ENCODE measurements around the gene MPZL2.

The MPZL2 gene

DNA sequence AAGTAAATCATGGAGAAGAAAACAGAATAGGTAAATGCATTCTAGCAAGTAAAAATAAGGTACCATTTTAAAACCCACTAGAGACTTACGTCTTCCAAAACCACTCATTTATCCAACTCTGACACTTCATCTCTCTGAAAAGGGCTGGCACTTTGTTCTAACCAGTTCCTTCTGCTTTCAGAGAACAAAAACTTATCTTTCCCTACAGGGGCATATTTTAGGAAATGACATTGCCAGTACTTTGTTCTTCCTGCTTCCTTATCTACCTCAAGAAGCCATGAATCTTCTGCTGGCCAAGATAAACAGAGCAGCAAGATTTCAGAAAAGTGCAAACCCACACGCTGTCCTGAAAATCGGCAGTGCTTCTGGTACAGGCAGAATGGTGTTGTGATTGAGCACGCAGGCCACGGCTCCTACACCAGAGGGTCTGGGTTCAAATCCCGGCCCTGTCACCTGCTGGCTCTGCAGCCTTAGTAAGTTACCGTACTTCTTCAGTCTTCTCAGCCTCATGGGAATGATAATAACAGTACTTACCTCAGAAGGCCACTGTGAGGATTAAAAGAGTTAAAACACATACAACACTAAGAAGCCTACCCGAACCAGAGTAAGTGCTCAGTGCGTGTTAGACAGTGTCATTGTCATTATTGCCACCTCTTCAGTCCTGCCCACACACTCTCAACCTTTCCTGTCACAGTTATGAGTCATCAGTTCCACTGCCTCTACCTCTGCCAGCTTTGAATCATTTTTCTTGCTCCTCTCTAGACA is 22.9 kb downstream of the MPZL2 start:
- peak; percentile 35 for DNase-seq

DNA sequence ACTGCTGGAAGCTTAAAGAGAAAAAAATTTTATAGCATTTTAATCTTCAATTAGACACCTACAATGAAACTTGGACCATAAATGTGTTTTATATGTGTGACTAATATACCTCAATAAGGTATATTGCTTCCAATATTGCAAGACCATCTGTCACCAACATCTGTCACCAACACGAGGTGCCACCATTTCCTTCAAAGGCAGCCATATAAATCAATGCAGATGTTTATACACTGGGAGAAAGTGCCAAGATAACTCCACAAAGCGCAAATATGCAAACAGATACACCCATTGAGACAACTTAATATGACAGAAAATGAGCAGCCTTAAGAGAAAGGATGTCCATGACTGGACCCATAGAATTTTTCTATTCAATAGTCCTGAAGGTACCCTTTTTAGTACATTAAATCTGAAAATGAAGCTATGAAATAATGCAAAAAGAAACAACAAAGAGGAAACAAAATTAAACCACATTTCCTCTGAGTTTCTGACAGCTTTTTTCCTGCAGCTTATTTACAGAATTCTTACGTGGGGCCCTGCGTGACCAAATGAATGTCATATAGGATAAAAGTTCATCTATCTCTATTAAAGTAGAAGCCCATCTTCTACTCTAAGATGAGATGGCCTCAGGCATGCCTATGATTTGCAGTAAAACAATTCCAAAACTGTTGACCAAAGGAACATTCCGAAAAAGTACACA is 24.4 kb downstream of the MPZL2 start:
- no peak for DNase-seq

DNA sequence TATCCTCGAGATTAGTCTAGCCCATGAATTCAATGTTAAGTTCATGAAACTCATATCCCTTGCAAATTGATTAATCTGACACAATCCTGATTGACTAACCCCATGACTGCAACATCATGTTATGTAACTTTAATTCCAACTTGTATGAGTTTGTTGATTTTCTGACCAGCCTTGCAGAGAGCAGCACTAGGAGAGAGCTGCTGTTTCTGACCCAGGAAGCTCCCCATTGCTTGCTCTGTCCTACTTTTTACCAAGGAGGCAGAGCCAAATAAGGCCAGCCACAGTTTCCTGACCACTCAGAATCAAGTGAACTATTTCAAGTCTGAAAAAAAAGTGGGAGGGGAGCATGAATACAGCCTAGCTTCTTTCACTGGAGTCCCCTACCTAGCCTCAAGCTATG is 25.2 kb downstream of the MPZL2 start:
- DNase-seq: no peak

DNA sequence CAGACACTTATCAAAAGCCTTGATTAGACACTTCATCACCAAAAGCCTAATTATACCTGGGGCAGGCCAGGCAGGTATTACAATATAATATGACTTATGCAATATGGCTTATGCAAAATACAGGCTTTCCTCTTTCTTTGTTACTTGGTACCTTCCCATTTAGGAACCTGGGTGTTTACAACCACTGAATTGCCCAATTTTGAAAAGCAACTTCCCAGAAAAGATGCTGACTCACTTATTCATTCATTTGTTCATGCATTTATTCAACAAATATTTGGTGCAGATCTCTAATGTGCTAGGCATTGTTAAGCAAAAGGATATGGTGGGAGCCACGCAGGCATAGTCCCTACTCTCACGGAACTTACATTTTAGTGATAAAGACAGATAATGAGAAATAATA is 25.7 kb downstream of the MPZL2 start:
- no peak for DNase-seq

DNA sequence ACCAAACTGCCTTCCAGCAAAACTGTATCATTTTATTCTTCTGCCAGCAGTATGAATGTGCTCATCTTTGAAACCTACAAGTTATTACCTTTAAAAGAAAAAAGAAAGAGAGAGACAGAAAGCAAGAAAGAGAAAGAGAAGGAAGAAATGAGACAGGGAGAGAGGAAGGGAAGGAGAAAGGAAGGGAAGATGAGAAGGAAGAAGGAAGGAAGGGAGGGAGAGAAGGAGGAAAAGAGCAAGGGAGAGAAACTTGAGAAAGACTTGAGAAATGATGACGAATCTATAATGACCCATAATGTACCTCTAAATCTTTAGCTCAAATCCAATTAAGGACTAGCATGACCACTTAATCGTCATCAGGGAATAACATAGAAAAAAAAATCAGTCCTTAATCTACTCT is 27.9 kb downstream of the MPZL2 start:
- DNase-seq: no peak

DNA sequence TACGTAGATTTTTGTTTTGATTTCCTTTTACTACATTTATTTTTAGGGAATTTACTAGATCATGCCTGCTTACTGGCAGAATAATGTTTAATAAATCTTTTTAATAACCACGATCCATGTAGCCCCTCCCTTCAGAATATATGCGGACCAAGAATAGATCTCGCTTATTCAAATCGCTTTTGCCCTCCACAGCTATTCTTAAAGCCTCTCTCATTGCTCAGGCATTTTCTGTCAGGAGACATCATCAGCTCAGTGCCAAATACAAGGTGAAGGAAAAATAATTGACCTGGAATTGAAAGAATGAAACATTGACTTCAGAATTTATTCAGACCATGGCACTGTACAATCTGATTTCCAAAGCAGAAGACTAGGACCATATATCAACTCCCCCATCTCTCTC is 29.3 kb downstream of the MPZL2 start:
- no peak for DNase-seq

DNA sequence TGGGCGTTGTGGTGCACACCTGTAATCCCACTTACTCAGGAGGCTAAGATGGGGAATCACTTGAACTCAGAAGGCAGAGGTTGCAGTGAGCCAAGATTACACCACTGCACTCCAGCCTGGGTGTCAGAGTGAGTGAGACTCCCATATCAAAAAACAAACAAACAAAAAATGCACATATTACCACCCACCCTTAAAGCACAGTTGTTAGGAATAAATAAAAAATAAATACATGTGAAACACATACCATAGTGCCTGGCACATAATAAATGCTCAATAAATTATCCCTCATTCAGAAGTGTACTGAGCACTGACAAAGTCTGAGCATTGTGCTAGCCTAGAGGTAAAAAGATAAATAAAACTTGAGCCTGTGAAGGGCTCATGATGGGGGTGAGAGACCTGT is 30.2 kb downstream of the MPZL2 start:
- DNase-seq: no peak

DNA sequence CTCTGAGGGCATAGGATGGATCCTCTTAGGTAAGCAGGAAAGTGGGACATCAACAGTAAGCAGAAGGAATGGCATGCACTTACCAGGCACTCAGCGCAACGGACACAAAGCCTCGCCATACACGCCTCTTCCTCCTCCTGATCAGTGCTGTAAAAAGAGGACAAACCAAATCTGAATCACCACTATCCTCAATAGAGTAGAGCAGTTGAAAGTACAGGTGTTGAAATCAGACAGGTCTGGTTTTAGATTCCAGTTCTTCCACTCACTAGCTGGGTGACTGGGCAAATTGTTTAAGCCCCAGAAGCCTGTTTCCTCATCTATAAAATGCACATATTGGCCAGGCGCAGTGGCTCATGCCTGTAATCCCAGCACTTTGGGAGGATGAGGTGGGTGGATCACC is 30.7 kb downstream of the MPZL2 start:
- no peak for DNase-seq

DNA sequence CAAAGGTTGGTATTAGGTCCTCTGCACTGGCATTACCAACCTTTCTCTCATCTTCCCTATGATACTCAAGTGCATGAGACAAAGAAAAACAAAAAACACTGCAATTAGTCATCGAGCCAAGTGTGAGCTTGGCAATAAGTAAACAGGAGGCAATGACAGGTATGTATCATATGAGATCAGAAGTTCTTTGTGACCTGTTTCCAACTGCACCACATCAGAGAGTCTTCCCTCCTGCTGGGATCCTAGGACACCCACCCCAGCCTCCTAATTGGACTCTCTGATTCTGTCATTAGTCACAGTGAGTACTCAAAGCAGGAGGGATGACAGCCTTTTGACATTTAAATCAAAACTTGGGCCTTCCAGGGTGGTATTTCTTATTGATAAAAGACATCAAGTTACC is 31.4 kb downstream of the MPZL2 start:
- no peak for DNase-seq

DNA sequence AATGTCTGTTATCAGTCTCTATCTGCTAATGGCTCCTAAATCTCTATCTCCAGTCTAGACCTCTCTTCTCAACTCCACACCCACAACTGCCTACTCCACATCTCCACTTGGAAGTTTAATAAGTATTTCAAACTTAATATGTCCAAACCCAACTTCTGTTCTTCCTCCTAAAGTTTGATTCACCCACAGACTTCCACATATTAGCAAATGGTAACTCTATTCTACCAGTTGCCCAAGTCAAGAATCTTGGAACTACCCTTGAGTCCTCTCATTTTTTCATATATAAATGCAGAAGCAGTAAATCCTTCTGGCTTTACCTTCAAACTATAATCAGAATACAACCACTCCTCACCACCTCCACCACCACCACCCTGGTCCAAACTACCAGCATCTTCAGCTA is 32.6 kb downstream of the MPZL2 start:
- DNase-seq: no peak

DNA sequence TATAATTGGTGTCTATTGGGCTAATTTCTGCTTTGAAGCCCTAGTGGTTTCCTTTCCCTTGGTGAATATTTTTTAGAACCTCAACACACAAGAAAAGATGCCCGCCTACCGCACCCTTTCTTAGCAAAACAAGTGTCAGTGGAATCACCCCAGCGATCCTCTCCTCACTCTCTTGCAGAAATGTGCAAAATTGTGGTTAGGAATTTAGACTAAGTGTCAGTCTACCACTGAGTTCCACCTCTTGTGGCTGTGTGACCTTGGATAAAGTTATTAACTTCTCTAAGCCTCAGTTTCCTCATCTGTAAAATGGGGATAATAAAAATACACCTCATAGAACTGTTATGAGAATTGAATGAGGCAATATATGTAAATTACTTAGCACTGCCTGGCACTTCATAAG is 34.0 kb downstream of the MPZL2 start:
- no peak for DNase-seq

DNA sequence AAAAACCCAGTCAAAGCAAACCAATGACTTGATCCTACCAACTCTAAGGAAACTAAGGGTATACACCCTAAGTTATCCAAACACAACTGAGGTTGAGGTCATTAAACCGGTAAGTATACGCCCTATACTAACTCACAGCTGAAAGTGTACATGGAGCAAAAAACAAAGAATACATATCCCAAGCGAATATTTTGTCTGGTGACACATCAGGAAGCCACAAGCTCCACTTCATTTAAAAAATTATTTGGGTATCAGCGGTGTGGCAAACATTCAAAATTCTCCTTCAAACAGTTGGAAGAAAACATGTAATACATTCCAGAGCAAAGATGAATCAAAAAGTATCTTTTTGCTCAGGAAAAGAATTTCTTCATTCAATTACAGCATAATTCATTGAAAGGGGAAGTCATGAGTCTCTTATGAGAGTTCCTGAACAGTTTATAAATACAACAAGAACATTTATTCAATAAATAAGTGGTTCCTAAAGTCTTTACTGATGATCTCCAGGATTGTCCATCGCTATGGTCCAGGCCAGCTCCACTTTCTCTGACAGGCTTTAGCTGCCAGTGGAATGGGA is 34.7 kb downstream of the MPZL2 start:
- DNase-seq: no peak

DNA sequence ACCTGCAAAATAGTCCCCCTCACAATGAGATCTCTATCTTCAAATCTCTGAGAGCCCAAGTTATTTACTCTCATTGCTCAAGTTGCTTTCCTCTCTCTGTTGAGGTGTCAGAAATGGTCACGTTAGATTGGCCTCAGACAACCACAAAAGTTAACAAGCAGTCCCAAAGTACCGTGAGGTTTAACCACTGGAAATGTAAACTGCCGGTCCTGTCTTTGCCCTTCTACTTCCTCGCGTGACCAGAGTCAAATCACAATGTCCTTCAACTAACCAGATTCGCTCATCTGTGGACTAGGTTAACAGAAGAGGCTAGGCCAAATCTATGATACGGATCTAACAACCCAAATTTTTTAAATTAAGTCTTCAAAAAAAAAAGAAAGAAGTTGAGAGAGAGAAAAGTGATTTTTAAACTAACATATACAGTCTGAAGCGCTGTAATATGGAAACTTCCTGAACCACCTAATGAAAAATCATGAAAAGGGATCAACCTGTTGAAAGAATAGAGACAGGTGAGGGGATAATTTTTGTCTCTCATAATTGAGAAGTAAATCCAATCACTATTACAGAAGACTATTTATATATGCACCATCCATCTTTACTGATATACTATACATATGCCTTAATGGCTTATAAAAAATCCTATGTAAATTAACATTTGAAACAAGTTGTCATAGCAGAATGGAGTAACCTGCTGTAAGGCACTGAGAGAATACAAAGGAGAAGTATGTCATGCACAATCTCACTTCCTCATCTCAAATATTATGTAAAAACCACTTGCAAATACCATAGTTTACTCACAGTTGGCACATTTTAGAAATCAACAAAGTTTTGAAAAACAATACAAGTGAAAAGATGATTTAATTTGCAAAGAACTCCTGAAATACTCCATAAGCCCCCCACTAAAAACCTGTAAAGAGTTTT is 36.0 kb downstream of the MPZL2 start:
- DNase-seq: no peak

DNA sequence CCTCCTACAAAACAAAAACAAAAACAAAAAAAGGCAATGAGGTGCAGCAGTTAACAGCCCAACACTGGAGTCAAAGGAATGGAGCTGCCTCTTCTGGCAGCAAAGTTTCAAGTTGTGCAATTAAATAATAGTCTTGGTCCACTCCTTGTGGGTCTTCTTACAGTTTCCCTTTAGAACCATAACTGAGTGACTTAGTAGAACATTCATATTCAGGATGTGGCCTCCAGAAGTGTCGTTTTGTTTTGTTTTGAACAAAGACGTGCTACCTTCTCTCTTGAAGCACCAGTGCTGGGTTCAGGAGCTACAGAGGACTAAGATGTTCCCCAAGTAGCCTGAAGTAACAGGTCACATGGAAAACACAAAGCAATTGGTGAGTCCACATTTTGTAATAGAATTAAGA is 37.3 kb downstream of the MPZL2 start:
- DNase-seq: no peak

DNA sequence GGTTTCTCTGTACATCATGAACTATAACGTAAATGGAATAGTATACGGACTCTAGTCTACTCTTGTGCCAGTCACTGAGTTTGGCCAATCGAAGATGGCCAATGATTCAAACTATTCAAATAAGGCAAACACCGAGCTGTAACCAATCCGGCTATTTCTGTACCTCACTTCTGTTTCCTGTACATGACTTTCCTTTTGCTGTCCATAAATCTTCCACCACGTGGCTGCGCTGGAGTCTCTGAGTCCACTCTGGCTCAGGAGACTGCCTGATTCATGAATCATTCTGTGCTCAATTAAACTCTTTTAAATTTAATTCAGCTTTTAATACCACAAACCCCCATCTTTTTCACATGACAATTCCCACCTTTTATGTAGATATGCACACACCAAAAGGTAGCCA is 37.8 kb downstream of the MPZL2 start:
- no peak for DNase-seq

DNA sequence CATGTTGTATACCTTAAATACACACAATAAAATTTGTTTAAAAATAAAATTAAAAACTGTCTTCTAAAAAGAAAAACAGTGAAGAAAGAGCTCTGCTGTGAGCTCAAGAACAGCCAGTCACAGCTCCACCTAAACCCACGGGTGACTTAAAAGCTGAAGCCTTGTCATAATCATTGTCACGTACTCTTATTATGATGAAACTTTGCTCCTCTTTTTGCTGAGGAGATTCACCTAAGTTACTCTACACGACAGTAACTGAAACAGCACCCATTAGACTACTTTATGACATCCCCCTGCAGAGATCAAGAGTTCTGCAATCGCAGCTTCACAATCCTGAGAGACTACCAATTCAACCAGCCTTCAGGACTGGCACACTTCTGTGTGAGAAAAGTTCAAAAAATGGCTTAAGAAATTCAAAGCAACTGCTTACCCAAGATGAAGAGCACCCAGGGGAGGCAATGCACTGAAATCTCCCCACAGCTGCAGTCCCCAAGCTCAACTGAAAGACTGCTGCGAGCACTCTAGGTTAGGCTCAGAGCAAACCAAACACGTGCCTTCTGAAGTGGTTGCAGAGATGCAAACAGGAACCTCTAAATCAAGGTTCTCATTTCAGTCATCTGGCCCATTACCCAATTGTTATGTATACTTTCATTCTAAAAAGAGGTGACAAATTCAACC is 39.4 kb downstream of the MPZL2 start, which contains the start of gene JAML:
Gene JAML, minus strand, starts transcription at position 501 of the 678 bp plus-strand sequence. CDS start 10,145 bp downstream, outside the sequence.
- no peak for DNase-seq

DNA sequence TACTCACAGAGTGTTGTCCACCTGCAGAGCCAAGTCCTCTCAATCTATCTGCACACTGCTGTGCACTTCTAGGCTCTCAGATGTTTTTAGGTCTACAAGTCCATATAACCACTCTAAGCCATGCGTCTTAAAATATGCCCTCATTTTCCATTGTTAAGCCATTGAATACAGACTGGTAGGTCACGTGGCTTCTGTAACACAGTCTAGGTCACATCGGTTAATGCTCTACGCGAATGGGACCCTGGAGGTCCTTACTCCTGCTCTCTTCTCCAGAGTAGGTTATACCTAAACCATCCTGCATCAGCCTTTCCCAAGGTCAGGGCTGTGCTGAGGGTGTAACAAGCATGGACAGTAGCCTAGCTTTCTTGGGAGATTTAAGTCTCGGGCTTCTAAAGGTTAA is 40.1 kb downstream of the MPZL2 start:
- DNase-seq: no peak

DNA sequence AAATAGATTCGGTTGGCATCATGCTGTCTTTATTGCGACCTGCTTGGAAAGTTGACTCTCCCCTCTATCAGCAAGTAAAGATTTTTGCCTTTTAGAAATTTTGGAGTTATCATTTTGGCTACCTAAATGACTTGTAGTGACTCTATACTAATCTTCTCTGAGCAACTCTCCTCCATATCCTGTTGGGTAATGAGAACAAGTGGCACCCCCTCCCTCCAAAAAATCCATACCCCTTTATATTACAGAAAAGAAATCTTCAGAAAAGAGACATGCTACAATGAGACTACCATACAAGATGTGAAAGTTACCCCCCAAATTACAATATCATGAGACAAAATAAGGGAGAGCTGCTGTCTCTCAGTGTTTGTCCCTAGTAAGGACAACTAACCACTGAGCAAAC is 40.5 kb downstream of the MPZL2 start:
- no peak for DNase-seq

DNA sequence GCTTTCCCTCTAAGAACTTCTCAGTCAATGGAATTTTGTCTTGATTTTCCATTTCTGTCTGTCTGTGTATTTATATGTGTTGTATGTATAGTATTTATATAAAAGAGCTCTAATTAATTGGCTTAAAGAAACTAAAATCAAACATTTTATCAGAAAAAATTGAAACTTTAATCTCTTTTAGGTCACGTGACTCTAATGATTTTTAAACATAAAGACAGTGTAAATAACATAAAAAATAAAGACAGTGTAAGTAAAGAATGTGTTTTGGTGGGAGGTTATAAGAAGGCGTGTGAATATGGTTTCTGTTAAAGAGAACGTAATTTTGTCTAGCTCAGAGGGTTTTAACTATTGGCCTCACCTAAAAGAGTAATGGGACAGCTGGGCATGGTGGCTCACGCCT is 41.7 kb downstream of the MPZL2 start:
- DNase-seq: no peak

DNA sequence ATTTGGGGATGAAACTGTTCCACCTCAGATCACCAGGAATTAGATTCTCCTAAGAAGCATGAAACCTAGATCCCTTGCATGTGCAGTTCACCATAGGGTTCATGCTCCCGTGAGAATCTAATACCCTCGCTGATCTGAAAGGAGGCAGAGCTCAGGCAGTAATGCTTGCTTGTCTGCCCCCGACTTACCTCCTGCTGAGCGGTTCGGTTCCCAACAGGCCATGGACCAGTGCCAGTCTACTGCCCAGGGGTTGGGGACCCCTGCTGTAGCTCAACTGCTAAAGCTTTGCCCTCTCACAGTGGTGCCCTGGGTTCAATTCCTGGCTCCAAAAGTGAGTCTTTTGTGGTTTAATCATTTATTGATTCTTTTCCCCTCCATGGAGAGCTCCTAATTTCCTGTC is 42.7 kb downstream of the MPZL2 start:
- DNase-seq: no peak

DNA sequence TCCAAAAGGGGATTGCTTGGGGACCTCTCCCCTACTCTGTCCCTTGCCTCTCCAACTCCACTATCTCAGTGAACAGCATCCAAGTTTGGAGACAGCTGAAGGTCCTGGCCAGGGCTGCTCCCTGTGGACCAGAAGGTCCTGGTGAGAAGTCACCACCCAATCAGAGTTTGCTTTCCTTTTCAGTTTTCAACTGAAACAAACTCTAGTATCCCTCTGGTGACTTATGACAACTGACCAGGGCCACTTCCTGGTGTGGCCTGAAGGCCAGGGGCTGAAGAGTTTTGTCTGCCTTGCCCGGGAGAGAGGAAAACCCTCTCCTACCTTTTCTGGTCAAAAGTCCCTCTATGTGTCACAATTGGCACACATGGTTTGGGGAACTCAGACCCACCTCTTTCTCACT is 44.4 kb downstream of the MPZL2 start:
- no peak for DNase-seq

DNA sequence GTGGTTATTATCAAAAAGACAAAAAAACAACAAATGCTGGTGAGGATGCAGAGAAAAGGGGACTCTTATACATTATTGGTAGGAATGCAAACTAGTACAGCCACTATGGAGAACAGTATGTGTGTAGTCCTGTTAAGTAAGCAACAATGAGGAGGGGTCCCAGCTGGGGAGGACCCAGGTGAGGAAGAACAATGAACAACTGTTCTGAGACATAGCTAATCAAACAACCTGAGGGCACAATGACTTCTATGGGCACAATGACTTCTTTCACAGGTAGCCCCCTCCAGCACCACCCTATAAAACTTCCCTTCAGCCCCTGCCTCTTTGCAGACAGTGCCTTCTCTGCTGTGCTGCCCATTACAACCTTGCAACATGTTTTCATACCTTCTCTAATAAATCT is 44.9 kb downstream of the MPZL2 start:
- DNase-seq: no peak

DNA sequence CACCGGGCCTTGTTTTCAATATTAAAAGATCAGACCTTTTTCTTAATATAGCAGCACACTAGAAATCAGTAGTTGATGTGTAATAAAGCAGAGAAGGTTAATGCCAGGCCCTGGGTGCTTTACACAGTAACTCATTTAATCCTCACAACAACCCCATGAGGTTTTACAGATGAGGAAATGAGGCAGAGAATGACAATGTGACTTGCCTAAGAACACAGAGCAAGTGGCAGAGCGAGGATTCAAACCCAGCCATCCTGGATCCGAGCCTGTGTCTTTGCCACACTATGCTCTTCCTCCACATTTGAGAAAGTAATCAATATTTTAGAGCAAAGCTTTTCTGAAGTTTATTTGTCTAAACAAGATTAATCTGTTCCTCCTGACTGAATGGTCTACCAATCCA is 46.5 kb downstream of the MPZL2 start:
- DNase-seq: no peak
